OCI-LY7 (cell line): Measurements from ENCODE around the gene SHMT1.
"Not testable (repeated sequence)": the region's sequence is repeated elsewhere in the genome, so short reads cannot be mapped to it uniquely, and the experiment has no call there.

Experiments used
- CTCF ChIP-seq: fragments of 200-600 bp; sonication (generic); conservative IDR thresholded peaks from 2 replicates; pipeline ENCODE4 v1.5.1; 2014; ENCODE audit warnings: mild to moderate bottlenecking, antibody characterized with exemption, low read length, moderate library complexity, mixed read lengths
- EZH2phosphoT487 ChIP-seq: fragments of 200-600 bp; sonication (generic); IDR thresholded peaks from 2 replicates; pipeline ENCODE4 v1.6.1; 2018; ENCODE audit warnings: low read depth, borderline replicate concordance, mild to moderate bottlenecking, mixed run types, antibody characterized with exemption, low read length, moderate library complexity, mixed read lengths

- TF ChIP-seq CTCF, EZH2phosphoT487: not testable (repeated sequence)
Measured at GRCh38 chr17:18411377-18411864, 48.1 kb upstream of the SHMT1 start.
